Endothelial cell of umbilical vein (primary cell): ENCODE results near the gene ABHD14A. TPM values are rescaled to one million over a fixed set of nuclear protein-coding genes. Genes with fewer than 3 reads are reported as not detected.

Experiments used
- BruUV-seq: library from RNA; stranded (reverse); fragments of 400-500 nt; replicated peaks from 2 replicates; lab custom pipeline; 2021; lab: Mats Ljungman, UMichigan
- CTCF ChIA-PET: fragments of 300-600, 350-600 bp; sonication (Branson Sonifier 250); formaldehyde crosslinking; loops from one replicate; lab custom pipeline; 2021; ENCODE audit warnings: antibody characterized with exemption, inconsistent platforms; lab: Charles Lee
- POLR2A ChIA-PET: fragments of 300-600, 350-600 bp; sonication (Branson Sonifier 250); formaldehyde crosslinking; loops from one replicate; lab custom pipeline; 2021; ENCODE audit warnings: antibody characterized with exemption, inconsistent platforms; lab: Charles Lee
- DNase-seq: peaks from one replicate; pipeline ENCODE4 v3.0.0-alpha.2; 2011; ENCODE audit warnings: low read depth, low spot score
- FAIRE-seq: peaks from 2 replicates; lab custom pipeline; 2011; peaks lifted over from hg19 to GRCh38; lab: Jason Lieb, UNC
- H2AFZ ChIP-seq: 2 replicates; pipeline ENCODE4 v1.6.0; 2012; ENCODE audit warnings: low read depth, low read length, control low read depth, inconsistent platforms
- H3K27ac ChIP-seq: 2 replicates; pipeline ENCODE4 v1.5.1; 2011; ENCODE audit warnings: low read depth, mild to moderate bottlenecking, control low read depth, low read length, moderate library complexity; ENCODE audit not compliant: insufficient read depth
- H3K27me3 ChIP-seq, 2 experiments: 2 replicates each; pipeline versions ENCODE4 v1.6.0 to v1.6.1; 2011; ENCODE audit warnings: low read length in 2 of 2, mixed read lengths in 1 of 2; ENCODE audit not compliant: control insufficient read depth in 2 of 2, insufficient read depth in 2 of 2
- H3K36me3 ChIP-seq, 2 experiments: 2 replicates in 1 of 2; 3 replicates in 1 of 2; pipeline ENCODE4 v1.5.1; 2011; ENCODE audit warnings: low read length in 2 of 2, mild to moderate bottlenecking in 1 of 2, moderate library complexity in 1 of 2; ENCODE audit not compliant: control insufficient read depth in 2 of 2, insufficient read depth in 2 of 2; ENCODE audit errors: extremely low read depth in 1 of 2
- H3K4me1 ChIP-seq: 3 replicates; pipeline ENCODE4 v1.5.1; 2011; ENCODE audit warnings: mild to moderate bottlenecking, low read length; ENCODE audit not compliant: control insufficient read depth, insufficient read depth; ENCODE audit errors: extremely low read depth
- H3K4me2 ChIP-seq: 2 replicates; pipeline ENCODE4 v1.6.1; 2011; ENCODE audit warnings: low read length, control low read depth, mixed read lengths; ENCODE audit not compliant: insufficient read depth
- H3K4me3 ChIP-seq, 3 experiments: fragments of 200-600 bp in 1 of 3; sonication (generic), shearing (Covaris generic) in 1 of 3; replicated peaks in 1 of 3; 2 replicates each; pipeline ENCODE4 v1.5.1; 2011 to 2016; ENCODE audit warnings: control low read depth in 3 of 3, low read length in 3 of 3, mild to moderate bottlenecking in 2 of 3, inconsistent platforms in 1 of 3, low read depth in 1 of 3, moderate library complexity in 1 of 3; ENCODE audit not compliant: insufficient read depth in 1 of 3
- H3K79me2 ChIP-seq: 2 replicates; pipeline ENCODE4 v1.6.0; 2012; ENCODE audit warnings: low read length, inconsistent platforms; ENCODE audit not compliant: control insufficient read depth, insufficient read depth
- H3K9ac ChIP-seq: replicated peaks from 2 replicates; pipeline ENCODE3; 2011; ENCODE audit warnings: low read length, control low read depth; ENCODE audit not compliant: insufficient read depth; ENCODE audit errors: extremely low read depth
- H3K9me1 ChIP-seq: replicated peaks from 3 replicates; pipeline ENCODE4 v1.6.0; 2011; ENCODE audit warnings: mild to moderate bottlenecking, low read length; ENCODE audit not compliant: control insufficient read depth, insufficient read depth; ENCODE audit errors: extremely low read depth
- H3K9me3 ChIP-seq: replicated peaks from 2 replicates; pipeline ENCODE4 v1.5.1; 2012; ENCODE audit warnings: low read length, inconsistent platforms; ENCODE audit not compliant: control insufficient read depth, insufficient read depth
- H4K20me1 ChIP-seq: replicated peaks from 2 replicates; pipeline ENCODE3; 2011; ENCODE audit warnings: mild to moderate bottlenecking, low read length; ENCODE audit not compliant: control insufficient read depth, insufficient read depth; ENCODE audit errors: extremely low read depth
- CTCF ChIP-seq, 2 donors: IDR thresholded peaks; 1 replicate in 1 of 2; 2 replicates in 1 of 2; pipeline ENCODE4 v1.5.1; 2011; ENCODE audit warnings: low read length in 2 of 2, mild to moderate bottlenecking in 2 of 2, moderate library complexity in 2 of 2, control low read depth in 1 of 2, inconsistent platforms in 1 of 2, low read depth in 1 of 2; ENCODE audit not compliant: insufficient read depth in 1 of 2; ENCODE audit errors: extremely low read depth in 1 of 2
- EZH2 ChIP-seq: IDR thresholded peaks from 2 replicates; pipeline ENCODE4 v1.6.1; 2012; ENCODE audit warnings: borderline replicate concordance, low read depth, mild to moderate bottlenecking, moderate library complexity, low read length, inconsistent platforms; ENCODE audit not compliant: severe bottlenecking
- FOS ChIP-seq: IDR thresholded peaks from 2 replicates; pipeline ENCODE4 v1.6.1; 2011; ENCODE audit warnings: mild to moderate bottlenecking, low read length, moderate library complexity, borderline replicate concordance; ENCODE audit not compliant: insufficient read depth
- GATA2 ChIP-seq: IDR thresholded peaks from 2 replicates; pipeline ENCODE4 v1.7.0; 2011; ENCODE audit warnings: low read depth, mild to moderate bottlenecking, moderate library complexity, mixed read lengths, low read length; ENCODE audit not compliant: insufficient read length, insufficient read depth
- JUN ChIP-seq: IDR thresholded peaks from 2 replicates; pipeline ENCODE4 v1.6.1; 2011; ENCODE audit warnings: borderline replicate concordance, low read depth; ENCODE audit not compliant: insufficient read length, insufficient read depth
- MAX ChIP-seq: IDR thresholded peaks from 2 replicates; pipeline ENCODE4 v1.6.1; 2011; ENCODE audit not compliant: insufficient read depth, insufficient read length
- MYC ChIP-seq: IDR thresholded peaks from one replicate; pipeline ENCODE4 v1.6.1; 2011; ENCODE audit warnings: mild to moderate bottlenecking, low read depth, low read length
- POLR2A ChIP-seq: IDR thresholded peaks from 2 replicates; pipeline ENCODE4 v1.6.1; 2012; ENCODE audit warnings: low read depth, mild to moderate bottlenecking, control low read depth, low read length
- POLR2AphosphoS5 ChIP-seq: IDR thresholded peaks from 2 replicates; pipeline ENCODE4 v1.6.1; 2012; ENCODE audit warnings: low read depth, mild to moderate bottlenecking, control low read depth, low read length, moderate library complexity; ENCODE audit not compliant: insufficient read depth
- dilution Hi-C: fragments of 300-500 bp; cut with MboI; formaldehyde crosslinking; loops from one replicate; pipeline ENCODE4 v1.15.0; 2019; ENCODE audit warnings: low sequenced_read_pairs; ENCODE audit not compliant: extremely low pct_ligation_motif_present
- intact Hi-C: fragments of 100-400 bp; cut with micrococcal nuclease; formaldehyde crosslinking; loops from one replicate; pipeline ENCODE4 v1.10.0; 2022
- polyA plus RNA-seq, 4 experiments: library from polyadenylated mRNA; depleted of rRNA in 3 of 4; stranded (reverse) in 3 of 4; unstranded in 1 of 4; fragments of >200 nt; gene quantifications; 2 replicates each; pipeline versions ENCODE4 v1.2.1 to v1.2.3, GENCODE V29; 2011 to 2012; ENCODE audit warnings: missing spikeins in 1 of 4
- total RNA-seq: library from RNA; stranded (reverse); gene quantifications from 2 replicates; pipeline ENCODE4 v1.2.3, GENCODE V29; 2021

The ABHD14A gene
- total and polyA plus RNA-seq, 2 donors (not counting 3 experiments of a cell fraction or from before 2014, with no cell fraction given), result 6.6 to 23.7 TPM

- ChIA-PET CTCF (interaction anchor here (0.7 to 4.1 kb wide), 3 partner anchors 9 to 18 kb away, joined by 3 to 20 read pairs (median 3); partner anchors contain the start of genes ABHD14A and ABHD14B), POLR2A (no interaction called here)
- BruUV-seq, result no TSS peak
- Histone ChIP-seq H3K4me1 (peaks cover 4% of the 10 kb centered on the region), H3K4me2 (no peak overlapping the region), H3K9ac (no peak overlapping the region), H3K27ac (no peak overlapping the region), H3K9me3 (no peaks in the 10 kb centered on the region), H3K9me1 (no peaks in the 10 kb centered on the region), H4K20me1 (no peaks in the 10 kb centered on the region), H3K27me3 (no peaks in the 10 kb centered on the region), H3K79me2 (no peaks in the 10 kb centered on the region), H2AFZ (no peak overlapping the region), H3K4me3 (no peak overlapping the region), H3K36me3 (peaks cover 0 to 2% of the 10 kb centered on the region in 2 experiments)
- intact Hi-C loops (no loop called here), dilution Hi-C loops (no loop called here)
- TF ChIP-seq GATA2 (no peak), JUN (no peak), EZH2 (no peak), POLR2A (no peak), FOS (no peak), CTCF (IDR thresholded peaks at IDR 0.05; ENCODE audit: extremely low read depth in 1 of 2, insufficient read depth in 1 of 2, low read depth in 1 of 2, low read length in 2 of 2) (no peak), MYC (no peak), MAX (no peak), POLR2AphosphoS5 (no peak)
- FAIRE-seq (no peak), DNase-seq (no peak)
These were observed 10.9 kb upstream of the ABHD14A start for GRCh38 chr3:51963951-51964451.
